HG03432 (cell line): ENCODE measurements around the gene GALNT13.
A peak's percentile ranks its signal among the peaks of the same experiment; 100 is the strongest.
"Not testable (repeated sequence)": the region's sequence is repeated elsewhere in the genome, so short reads cannot be mapped to it uniquely, and the experiment has no call there.

Experiments used
- ATAC-seq: cut with Tn5 transposase; IDR thresholded peaks from one replicate; pipeline ENCODE4 v1.9.1; 2021; ENCODE audit warnings: mild to moderate bottlenecking, moderate library complexity; ENCODE audit not compliant: unreplicated experiment

Gene GALNT13

GRCh38 chr2:154459286-154459685 is 587.6 kb downstream of the GALNT13 start:
- ATAC-seq, result no peak

GRCh38 chr2:154462634-154463033 is 590.9 kb downstream of the GALNT13 start:
- no peak for ATAC-seq

- ATAC-seq, result no peak
Measured at GRCh38 chr2:154466226-154466625, 594.5 kb downstream of the GALNT13 start.

GRCh38 chr2:154470376-154470775 is 598.7 kb downstream of the GALNT13 start:
- no peak for ATAC-seq

- ATAC-seq, result not testable (repeated sequence)
Measured at GRCh38 chr2:154471492-154471891, 599.8 kb downstream of the GALNT13 start.

GRCh38 chr2:154477319-154477718 is 605.6 kb downstream of the GALNT13 start:
- ATAC-seq, result no peak

- no peak for ATAC-seq
Measured at GRCh38 chr2:154480521-154480920, 608.8 kb downstream of the GALNT13 start.

- no peak for ATAC-seq
Measured at GRCh38 chr2:154481336-154481735, 609.6 kb downstream of the GALNT13 start.

GRCh38 chr2:154484338-154485099 is 612.8 kb downstream of the GALNT13 start:
- peak; percentile 76 for ATAC-seq

- ATAC-seq, result no peak
Measured at GRCh38 chr2:154488801-154489200, 617.1 kb downstream of the GALNT13 start.

GRCh38 chr2:154489266-154489858 is 617.6 kb downstream of the GALNT13 start:
- no peak for ATAC-seq

GRCh38 chr2:154490530-154490929 is 618.8 kb downstream of the GALNT13 start:
- no peak for ATAC-seq

GRCh38 chr2:154495455-154495868 is 623.7 kb downstream of the GALNT13 start:
- peak; percentile 89 for ATAC-seq

GRCh38 chr2:154497019-154497418 is 625.3 kb downstream of the GALNT13 start:
- no peak for ATAC-seq
